Activated CD4-positive, alpha-beta memory T cell treated with anti-CD3 and anti-CD28 coated beads for 36 hours (primary cell): Measurements from ENCODE around the gene PHF13. TPM values are rescaled to one million over a fixed set of nuclear protein-coding genes. Genes with fewer than 3 reads are reported as not detected.

Source experiments
- CTCF ChIA-PET: fragments of 350-600 bp; sonication (Branson Sonifier 250); formaldehyde crosslinking; loops from one replicate; lab custom pipeline; 2021; ENCODE audit warnings: antibody characterized with exemption, inconsistent platforms; lab: Charles Lee
- POLR2A ChIA-PET: fragments of 350-600 bp; sonication (Branson Sonifier 250); formaldehyde crosslinking; loops from one replicate; lab custom pipeline; 2021; ENCODE audit warnings: antibody characterized with exemption; lab: Charles Lee
- DNase-seq: peaks from one replicate; pipeline ENCODE4 v3.0.0-alpha.2; 2020
- H3K27ac Mint-ChIP-seq: one replicate; pipeline ENCODE4 v1.8.0; 2021; ENCODE audit warnings: mixed read lengths
- H3K27me3 Mint-ChIP-seq: one replicate; pipeline ENCODE4 v1.8.0; 2021; ENCODE audit warnings: mixed read lengths
- H3K36me3 Mint-ChIP-seq: one replicate; pipeline ENCODE4 v1.8.0; 2021; ENCODE audit warnings: mixed read lengths
- H3K4me1 Mint-ChIP-seq: one replicate; pipeline ENCODE4 v1.8.0; 2021; ENCODE audit warnings: low read depth, mixed read lengths
- H3K4me3 Mint-ChIP-seq: one replicate; pipeline ENCODE4 v1.8.0; 2021; ENCODE audit warnings: mild to moderate bottlenecking, mixed read lengths
- H3K9me3 Mint-ChIP-seq: one replicate; pipeline ENCODE4 v1.8.0; 2021; ENCODE audit warnings: mixed read lengths
- intact Hi-C: fragments of 100-400 bp; cut with micrococcal nuclease; formaldehyde crosslinking; loops from one replicate; pipeline ENCODE4 v1.15.1; 2023
- total RNA-seq, 2 experiments: library from RNA; stranded (reverse); gene quantifications; one replicate each; pipeline ENCODE4 v1.2.3, GENCODE V29; 2021

PHF13 gene
- total RNA-seq, result 10 to 100 TPM; 16.8 to 16.9 TPM

GRCh38 chr1:6613361-6614018 is at the start of gene PHF13:
TSS of gene PHF13 (plus strand) at chr1:6613731. CDS start at chr1:6614067, 336 bp downstream.
- peak; percentile 100 for DNase-seq
- peak within 1 kb of the TSS; percentile 74 for H3K27ac Mint-ChIP-seq
- intact Hi-C loops, result loop anchor here (1.0 to 2.0 kb wide), 5 partner anchors 10 to 172 kb away; partner anchors contain the start of genes CAMTA1 and ZBTB48
- CTCF ChIA-PET, result interaction anchor here (1.2 kb wide), 1 partner anchor 11 kb away, joined by 3 read pairs; the partner anchor contains the start of gene KLHL21
- no peaks in the 10 kb centered on the region for H3K9me3 Mint-ChIP-seq
- H3K4me1 Mint-ChIP-seq, result peaks cover 23% of the 10 kb centered on the region
- H3K36me3 Mint-ChIP-seq, result peaks cover 6% of the 10 kb centered on the region
- POLR2A ChIA-PET, result interaction anchor here (0.6 to 1.3 kb wide), 2 partner anchors 9 to 11 kb away, joined by 3 to 7 read pairs; partner anchors contain the start of gene KLHL21
- H3K27me3 Mint-ChIP-seq, result no peaks in the 10 kb centered on the region
- H3K4me3 Mint-ChIP-seq, result peak within 1 kb of the TSS; percentile 83

GRCh38 chr1:6569033-6569432 is 44.5 kb upstream of the PHF13 start:
- H3K27me3 Mint-ChIP-seq, result no peaks in the 10 kb centered on the region
- POLR2A ChIA-PET, result no interaction called here
- CTCF ChIA-PET, result no interaction called here
- H3K4me3 Mint-ChIP-seq, result no peak overlapping the region
- intact Hi-C loops, result no loop called here
- H3K4me1 Mint-ChIP-seq, result peaks cover 3% of the 10 kb centered on the region
- no peak overlapping the region for H3K27ac Mint-ChIP-seq
- no peak for DNase-seq
- no peaks in the 10 kb centered on the region for H3K36me3 Mint-ChIP-seq
- H3K9me3 Mint-ChIP-seq, result peaks cover 7% of the 10 kb centered on the region

GRCh38 chr1:6570100-6570499 is 43.4 kb upstream of the PHF13 start:
- ChIA-PET CTCF (no interaction called here), POLR2A (no interaction called here)
- no peak for DNase-seq
- no peaks in the 10 kb centered on the region for H3K27me3 Mint-ChIP-seq
- no peak overlapping the region for H3K4me3 Mint-ChIP-seq
- no peak overlapping the region for H3K27ac Mint-ChIP-seq
- no peaks in the 10 kb centered on the region for H3K36me3 Mint-ChIP-seq
- peaks cover 7% of the 10 kb centered on the region for H3K9me3 Mint-ChIP-seq
- intact Hi-C loops, result no loop called here
- H3K4me1 Mint-ChIP-seq, result peaks cover 3% of the 10 kb centered on the region

- ChIA-PET CTCF (interaction anchor here (1.1 kb wide), 1 partner anchor 16 kb away, joined by 4 read pairs; the partner anchor contains the start of gene TAS1R1), POLR2A (no interaction called here)
- H3K27ac Mint-ChIP-seq, result no peak overlapping the region
- H3K4me1 Mint-ChIP-seq, result peaks cover 3% of the 10 kb centered on the region
- H3K4me3 Mint-ChIP-seq, result no peak overlapping the region
- no peaks in the 10 kb centered on the region for H3K27me3 Mint-ChIP-seq
- no peak for DNase-seq
- intact Hi-C loops, result no loop called here
- H3K36me3 Mint-ChIP-seq, result no peaks in the 10 kb centered on the region
- H3K9me3 Mint-ChIP-seq, result peaks cover 7% of the 10 kb centered on the region
Observed at GRCh38 chr1:6570987-6571386, 42.5 kb upstream of the PHF13 start.

GRCh38 chr1:6572653-6573383 is 40.7 kb upstream of the PHF13 start:
- H3K27ac Mint-ChIP-seq, result no peak overlapping the region
- no peak overlapping the region for H3K4me3 Mint-ChIP-seq
- no peaks in the 10 kb centered on the region for H3K27me3 Mint-ChIP-seq
- CTCF ChIA-PET, result interaction anchor here (1.6 kb wide), 1 partner anchor 18 kb away, joined by 4 read pairs; the partner anchor contains the start of gene TAS1R1
- H3K4me1 Mint-ChIP-seq, result peaks cover 3% of the 10 kb centered on the region
- H3K36me3 Mint-ChIP-seq, result no peaks in the 10 kb centered on the region
- peaks cover 7% of the 10 kb centered on the region for H3K9me3 Mint-ChIP-seq
- POLR2A ChIA-PET, result no interaction called here
- no peak for DNase-seq
- intact Hi-C loops, result no loop called here

GRCh38 chr1:6574025-6574620 is 39.4 kb upstream of the PHF13 start:
- Mint-ChIP-seq H3K36me3 (no peaks in the 10 kb centered on the region), H3K9me3 (peaks cover 7% of the 10 kb centered on the region), H3K27ac (no peak overlapping the region), H3K4me3 (no peak overlapping the region), H3K4me1 (peaks cover 7% of the 10 kb centered on the region), H3K27me3 (no peaks in the 10 kb centered on the region)
- no peak for DNase-seq
- POLR2A ChIA-PET, result no interaction called here
- CTCF ChIA-PET, result no interaction called here
- intact Hi-C loops, result no loop called here

GRCh38 chr1:6574818-6575217 is 38.7 kb upstream of the PHF13 start:
- Mint-ChIP-seq H3K4me3 (no peak overlapping the region), H3K4me1 (peaks cover 12% of the 10 kb centered on the region), H3K36me3 (no peaks in the 10 kb centered on the region), H3K9me3 (peaks cover 7% of the 10 kb centered on the region), H3K27me3 (no peaks in the 10 kb centered on the region), H3K27ac (no peak overlapping the region)
- intact Hi-C loops, result no loop called here
- DNase-seq, result no peak
- ChIA-PET POLR2A (no interaction called here), CTCF (no interaction called here)

GRCh38 chr1:6577831-6578525 is 35.6 kb upstream of the PHF13 start:
- H3K27ac Mint-ChIP-seq, result no peak overlapping the region
- no peaks in the 10 kb centered on the region for H3K36me3 Mint-ChIP-seq
- CTCF ChIA-PET, result interaction anchor here (1.0 to 1.6 kb wide), 3 partner anchors 11 to 123 kb away, joined by 3 to 5 read pairs (median 3); partner anchors contain the start of genes DNAJC11, NOL9 and TAS1R1
- H3K4me1 Mint-ChIP-seq, result peaks cover 33% of the 10 kb centered on the region
- H3K4me3 Mint-ChIP-seq, result no peak overlapping the region
- intact Hi-C loops, result loop anchor here (2.0 kb wide), 1 partner anchor 23 kb away; the partner anchor contains the start of genes NOL9 and TAS1R1
- no peaks in the 10 kb centered on the region for H3K27me3 Mint-ChIP-seq
- no peaks in the 10 kb centered on the region for H3K9me3 Mint-ChIP-seq
- POLR2A ChIA-PET, result no interaction called here
- no peak for DNase-seq

GRCh38 chr1:6578624-6579373 is 34.7 kb upstream of the PHF13 start:
- Mint-ChIP-seq H3K27me3 (no peaks in the 10 kb centered on the region), H3K9me3 (no peaks in the 10 kb centered on the region), H3K4me3 (peak overlapping the region; percentile 94), H3K36me3 (no peaks in the 10 kb centered on the region), H3K27ac (peak overlapping the region; percentile 87), H3K4me1 (peaks cover 33% of the 10 kb centered on the region)
- DNase-seq, result no peak
- ChIA-PET POLR2A (interaction anchor here (1.2 to 1.4 kb wide), 2 partner anchors 21 to 119 kb away, joined by 3 to 9 read pairs; no protein-coding TSS in a partner anchor), CTCF (interaction anchor here (0.6 to 1.6 kb wide), 5 partner anchors 11 to 1342 kb away, joined by 3 to 5 read pairs (median 3); partner anchors contain the start of genes DNAJC11, NOL9 and TAS1R1)
- intact Hi-C loops, result loop anchor here (1.0 to 2.0 kb wide), 3 partner anchors 23 to 35 kb away; partner anchors contain the start of genes NOL9, PHF13 and TAS1R1

GRCh38 chr1:6579374-6580118 is 34.0 kb upstream of the PHF13 start, which contains the start of gene ZBTB48:
TSS of gene ZBTB48 (plus strand) at chr1:6579994. CDS start at chr1:6580610, 616 bp downstream.
- Mint-ChIP-seq H3K36me3 (peaks cover under 1% of the 10 kb centered on the region), H3K4me1 (peaks cover 35% of the 10 kb centered on the region), H3K4me3 (peak within 1 kb of the TSS; percentile 94), H3K9me3 (no peaks in the 10 kb centered on the region), H3K27me3 (no peaks in the 10 kb centered on the region), H3K27ac (peak within 1 kb of the TSS; percentile 87)
- intact Hi-C loops, result loop anchor here (1.0 to 2.0 kb wide), 3 partner anchors 22 to 34 kb away; partner anchors contain the start of genes NOL9, PHF13 and TAS1R1
- DNase-seq, result peak; percentile 98
- POLR2A ChIA-PET, result interaction anchor here (0.6 to 1.4 kb wide), 4 partner anchors 20 to 120 kb away, joined by 3 to 9 read pairs (median 4); partner anchors contain the start of gene TAS1R1
- CTCF ChIA-PET, result interaction anchor here (0.6 to 3.2 kb wide), 5 partner anchors 21 to 1341 kb away, joined by 3 to 26 read pairs (median 4); partner anchors contain the start of genes DNAJC11, NOL9 and TAS1R1
